Globus pallidus (tissue), 1 donor: ENCODE data around the gene CD2.

Experiments used
- DNase-seq: peaks from one replicate; pipeline ENCODE4 v3.0.0-alpha.2; 2015; ENCODE audit warnings: low spot score

Gene CD2

GRCh38 chr1:116760487-116760886 is 6.3 kb downstream of the CD2 start:
- DNase-seq: no peak

DNA sequence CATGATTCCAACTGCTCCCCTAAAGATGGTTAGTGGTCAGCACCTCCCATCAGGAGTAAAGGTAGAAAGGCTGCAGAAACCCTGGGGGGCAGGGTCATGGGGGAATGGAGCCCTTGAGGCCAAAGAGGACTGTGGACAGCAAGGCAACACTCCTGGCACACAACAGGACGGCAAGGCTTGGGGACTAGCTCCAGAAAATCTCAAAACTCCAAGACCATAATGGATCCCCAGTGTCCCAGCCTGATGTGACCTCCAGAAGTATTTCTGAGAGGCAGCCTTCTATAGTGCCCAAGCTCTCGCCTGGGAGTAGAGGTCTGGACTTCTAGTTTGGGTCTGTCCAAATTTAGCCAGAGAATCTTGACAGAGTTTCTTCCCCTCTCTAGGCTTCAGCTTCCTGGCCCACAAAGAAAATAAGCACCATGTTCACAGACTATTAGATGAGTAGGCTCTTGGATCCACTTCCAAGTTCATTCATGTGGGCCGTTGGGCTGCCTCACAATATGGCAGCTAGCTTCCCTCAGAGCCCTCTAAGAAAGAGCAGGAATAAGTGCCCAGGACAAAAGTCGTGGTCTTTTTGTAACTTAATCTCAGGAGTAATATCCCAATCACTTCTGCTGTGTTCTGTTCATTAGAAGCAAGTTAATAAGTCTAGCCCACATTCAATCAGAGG is 6.9 kb downstream of the CD2 start:
- DNase-seq: no peak

DNA sequence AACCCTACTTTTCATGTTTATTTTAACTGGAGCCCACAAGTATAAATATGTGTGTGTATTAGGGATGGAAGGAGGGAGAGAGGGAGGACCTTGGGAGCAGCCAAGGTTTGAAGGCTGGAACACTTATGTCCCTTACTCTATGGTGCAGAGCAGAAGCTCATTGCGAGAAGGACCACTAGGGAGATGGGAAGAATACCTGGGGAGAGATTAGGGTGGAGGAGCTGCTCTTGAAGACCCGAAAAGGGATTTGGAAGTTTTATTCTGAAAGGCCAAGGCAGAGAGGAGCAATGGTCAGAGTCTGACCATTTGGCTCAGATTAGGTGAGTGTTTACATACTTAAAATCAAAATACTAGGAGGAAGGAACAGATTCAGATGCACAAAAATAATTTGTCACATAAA is 8.1 kb downstream of the CD2 start:
- no peak for DNase-seq

GRCh38 chr1:116762781-116763115 is 8.5 kb downstream of the CD2 start:
- DNase-seq: no peak

GRCh38 chr1:116763116-116763786 is 9.0 kb downstream of the CD2 start:
- DNase-seq: no peak

- no peak for DNase-seq
Observed at GRCh38 chr1:116763787-116764465, 9.7 kb downstream of the CD2 start.

- DNase-seq: no peak
Observed at GRCh38 chr1:116764466-116764898, 10.3 kb downstream of the CD2 start.

- DNase-seq: no peak
Observed at GRCh38 chr1:116764906-116765862, 11.0 kb downstream of the CD2 start.

- no peak for DNase-seq
Observed at GRCh38 chr1:116765962-116766361, 11.7 kb downstream of the CD2 start.

DNA sequence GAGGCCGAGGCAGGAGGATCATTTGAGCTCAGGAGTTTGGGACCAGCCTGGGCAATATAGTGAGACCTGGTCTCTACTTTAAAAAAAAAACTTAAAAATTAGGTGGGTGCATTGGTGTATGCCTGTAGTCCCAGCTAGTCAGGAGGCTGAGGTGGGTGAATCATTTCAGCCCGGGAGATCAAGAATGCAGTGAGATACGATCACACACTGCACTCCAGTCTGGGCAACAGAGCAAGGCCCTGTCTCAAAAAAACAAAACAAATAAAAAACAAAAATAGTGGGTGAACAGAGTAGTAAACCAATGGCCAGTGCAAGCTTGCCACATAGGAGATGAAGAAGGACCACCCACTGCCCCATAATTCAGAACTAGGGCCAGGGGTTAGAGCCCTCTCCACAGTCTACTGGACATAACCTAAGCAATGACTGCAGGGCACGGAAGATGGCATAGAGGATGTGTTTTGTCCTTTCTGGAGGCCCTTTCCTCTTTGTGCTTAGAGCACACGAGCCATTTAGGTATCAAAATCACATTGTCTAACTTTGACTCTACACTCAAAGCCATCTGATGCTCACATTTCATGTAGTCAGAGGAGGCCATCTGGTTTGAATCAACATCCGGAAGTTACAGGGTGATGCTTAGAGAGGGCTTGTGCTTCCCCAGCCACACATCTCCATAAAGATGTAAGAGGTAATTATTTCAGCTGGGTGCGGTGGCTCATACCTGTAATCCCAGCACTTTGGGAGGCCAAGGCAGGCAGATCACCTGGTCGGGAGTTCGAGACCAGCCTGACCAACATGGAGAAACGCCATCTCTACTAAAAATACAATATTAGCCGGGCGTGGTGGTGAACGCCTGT is 12.6 kb downstream of the CD2 start:
- DNase-seq: no peak

- DNase-seq: no peak
Observed at GRCh38 chr1:116767782-116768382, 13.7 kb downstream of the CD2 start.

GRCh38 chr1:116768416-116769103 is 14.3 kb downstream of the CD2 start:
- DNase-seq: no peak

DNA sequence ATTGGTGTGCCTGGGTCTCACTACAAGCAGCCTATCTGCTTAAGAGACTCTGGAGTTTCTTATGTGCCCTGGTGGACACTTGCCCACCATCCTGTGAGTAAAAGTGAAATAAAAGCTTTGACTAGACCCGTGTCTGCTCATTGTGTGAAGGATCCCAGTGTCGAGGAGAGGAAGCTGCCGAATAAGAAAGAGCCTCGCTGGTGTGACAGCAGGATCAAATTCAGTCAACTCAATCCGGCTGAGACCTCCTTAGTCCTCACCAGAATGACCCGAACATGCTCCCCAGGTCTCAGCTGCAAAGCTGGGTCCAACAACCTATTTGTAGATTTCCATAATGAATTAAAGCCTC is 14.8 kb downstream of the CD2 start:
- no peak for DNase-seq

- no peak for DNase-seq
Observed at GRCh38 chr1:116769561-116769977, 15.3 kb downstream of the CD2 start.

DNA sequence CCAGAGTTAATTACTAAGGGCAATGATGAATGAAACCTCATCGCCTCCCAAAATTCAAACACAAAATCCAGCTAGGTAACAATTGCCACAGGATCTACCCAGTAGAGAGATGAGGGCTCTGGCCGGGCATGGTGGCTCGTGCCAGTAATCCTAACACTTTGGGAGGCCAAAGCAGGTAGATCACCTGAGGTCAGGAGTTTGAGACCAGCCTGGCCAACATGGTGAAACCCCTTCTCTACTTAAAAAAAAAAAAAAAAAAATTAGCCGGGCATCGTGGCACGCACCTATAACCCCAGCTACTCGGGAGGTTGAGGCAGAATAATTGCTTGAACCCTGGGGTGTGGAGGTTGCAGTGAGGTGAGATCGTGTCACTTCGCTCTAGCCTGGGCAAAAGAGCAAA is 15.8 kb downstream of the CD2 start:
- DNase-seq: no peak

GRCh38 chr1:116770625-116771024 is 16.4 kb downstream of the CD2 start:
- no peak for DNase-seq

DNA sequence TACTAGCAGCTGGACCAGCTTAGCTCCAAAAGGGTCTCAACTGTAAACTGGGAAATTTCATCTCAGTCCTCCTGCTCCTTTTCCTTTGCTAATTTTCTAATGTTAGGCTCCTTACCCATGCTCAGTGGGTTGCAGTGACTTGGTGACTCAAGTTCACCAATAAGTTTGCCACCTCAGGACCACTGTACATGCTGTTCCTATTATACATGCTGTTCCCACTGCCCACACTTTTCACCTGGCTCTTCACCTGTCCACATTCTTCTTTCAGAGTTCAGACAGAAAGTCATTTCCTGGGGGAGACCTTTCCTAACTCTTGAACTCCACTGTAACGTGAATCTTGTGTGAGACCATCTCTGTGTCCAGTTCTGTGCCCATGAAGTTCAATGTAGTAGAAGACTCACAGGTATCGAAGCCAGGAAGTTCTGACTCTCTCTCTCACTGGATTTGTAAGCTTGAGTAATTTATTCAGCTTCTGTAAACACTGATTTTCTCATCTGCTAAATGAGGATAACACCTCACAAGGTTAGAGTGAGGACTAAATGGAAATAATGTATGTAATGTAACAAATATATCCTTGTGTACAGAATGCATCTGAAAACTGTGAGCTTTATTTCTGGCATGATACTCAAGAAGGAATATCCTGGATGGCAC is 17.9 kb downstream of the CD2 start:
- DNase-seq: no peak

- no peak for DNase-seq
Observed at GRCh38 chr1:116772648-116773045, 18.4 kb downstream of the CD2 start.

- no peak for DNase-seq
Observed at GRCh38 chr1:116775116-116775752, 21.0 kb downstream of the CD2 start.
